Loucy (cell line): ENCODE data around the gene ALK.

ENCODE experiments used
- CTCF ChIP-seq: fragments of 200-600 bp; sonication (generic); conservative IDR thresholded peaks from 2 replicates; pipeline ENCODE4 v1.5.1; 2014; ENCODE audit warnings: mild to moderate bottlenecking, antibody characterized with exemption, low read length
- EZH2phosphoT487 ChIP-seq: fragments of 200-600 bp; IDR thresholded peaks from 2 replicates; pipeline ENCODE4 v1.6.1; 2018; ENCODE audit warnings: antibody characterized with exemption, mild to moderate bottlenecking, moderate library complexity, borderline replicate concordance

DNA sequence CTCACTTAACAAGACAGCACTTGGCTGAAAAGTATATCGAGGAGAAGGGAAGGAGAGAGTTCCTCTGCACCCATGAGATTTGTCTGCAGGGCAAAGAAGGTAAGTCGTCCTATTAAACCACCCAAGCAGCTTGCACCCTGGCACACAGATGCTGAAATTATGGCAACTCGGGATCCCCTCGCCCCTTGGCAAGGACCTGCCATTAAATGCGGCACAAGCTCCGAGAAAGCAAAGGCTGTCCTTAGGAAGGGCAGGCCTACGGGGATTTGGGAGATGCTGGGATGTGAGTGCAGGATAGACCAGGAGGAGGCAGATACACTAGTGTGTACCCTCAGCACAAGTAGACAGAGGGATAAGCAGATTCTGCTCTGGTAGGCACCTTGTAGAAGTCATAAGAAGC, 191.5 kb downstream of the ALK start:
- no peak for TF ChIP-seq CTCF
- no peak for TF ChIP-seq EZH2phosphoT487
